Sigmoid colon (tissue), 4 donors: ENCODE results near the gene GALNT12.

ENCODE experiments used
- EP300 ChIP-seq, 4 donors: sonication (generic); formaldehyde crosslinking; IDR thresholded peaks; one replicate each; pipeline ENCODE4 v1.6.1; 2017; ENCODE audit warnings: antibody characterized with exemption in 4 of 4
- POLR2A ChIP-seq, 2 donors: fragments of 450-650 bp; IDR thresholded peaks; one replicate each; pipeline ENCODE4 v1.6.1; 2016; ENCODE audit warnings: antibody characterized with exemption in 2 of 2, mild to moderate bottlenecking in 2 of 2, moderate library complexity in 2 of 2
- POLR2AphosphoS5 ChIP-seq, 4 donors: sonication (generic); formaldehyde crosslinking; IDR thresholded peaks; one replicate each; pipeline ENCODE4 v1.6.1; 2017; ENCODE audit warnings: antibody characterized with exemption in 4 of 4
- TF ChIP-seq, protein P1 (sequence below), 4 experiments: fragments of 450-650 bp in 3 of 4; fragments of 200-600 bp in 1 of 4; IDR thresholded peaks; one replicate each; pipeline ENCODE4 v1.5.1; 2016 to 2019; ENCODE audit warnings: antibody characterized with exemption in 4 of 4, mild to moderate bottlenecking in 3 of 4, moderate library complexity in 2 of 4

DNA sequence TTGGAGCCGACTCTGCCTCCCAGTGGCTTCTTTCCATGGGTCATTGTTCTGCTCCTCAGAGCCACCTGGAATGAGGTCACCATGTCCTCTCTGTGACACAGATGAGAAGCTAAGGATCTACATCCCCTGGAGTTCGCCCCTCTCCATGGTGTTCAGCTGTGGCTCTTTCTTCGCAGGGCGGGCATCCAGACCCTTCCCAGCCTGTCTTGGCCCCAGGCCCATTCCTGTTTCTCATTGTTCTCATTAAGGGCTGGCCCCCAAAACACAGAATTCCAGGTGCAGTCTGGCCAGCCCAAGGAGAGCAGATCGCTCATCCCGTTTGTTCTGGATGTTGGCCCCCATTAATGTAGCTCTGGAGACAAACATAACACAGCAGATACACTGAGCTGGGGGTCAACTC lies 69.8 kb downstream of the GALNT12 start:
- TF ChIP-seq, protein P1, sequence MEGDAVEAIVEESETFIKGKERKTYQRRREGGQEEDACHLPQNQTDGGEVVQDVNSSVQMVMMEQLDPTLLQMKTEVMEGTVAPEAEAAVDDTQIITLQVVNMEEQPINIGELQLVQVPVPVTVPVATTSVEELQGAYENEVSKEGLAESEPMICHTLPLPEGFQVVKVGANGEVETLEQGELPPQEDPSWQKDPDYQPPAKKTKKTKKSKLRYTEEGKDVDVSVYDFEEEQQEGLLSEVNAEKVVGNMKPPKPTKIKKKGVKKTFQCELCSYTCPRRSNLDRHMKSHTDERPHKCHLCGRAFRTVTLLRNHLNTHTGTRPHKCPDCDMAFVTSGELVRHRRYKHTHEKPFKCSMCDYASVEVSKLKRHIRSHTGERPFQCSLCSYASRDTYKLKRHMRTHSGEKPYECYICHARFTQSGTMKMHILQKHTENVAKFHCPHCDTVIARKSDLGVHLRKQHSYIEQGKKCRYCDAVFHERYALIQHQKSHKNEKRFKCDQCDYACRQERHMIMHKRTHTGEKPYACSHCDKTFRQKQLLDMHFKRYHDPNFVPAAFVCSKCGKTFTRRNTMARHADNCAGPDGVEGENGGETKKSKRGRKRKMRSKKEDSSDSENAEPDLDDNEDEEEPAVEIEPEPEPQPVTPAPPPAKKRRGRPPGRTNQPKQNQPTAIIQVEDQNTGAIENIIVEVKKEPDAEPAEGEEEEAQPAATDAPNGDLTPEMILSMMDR (IDR thresholded peaks at IDR 0.05) = no peak
- no peak for TF ChIP-seq POLR2A (IDR thresholded peaks at IDR 0.05)
- TF ChIP-seq EP300 (IDR thresholded peaks at IDR 0.05) = no peak
- no peak for TF ChIP-seq POLR2AphosphoS5 (IDR thresholded peaks at IDR 0.05)
